ENCODE results near the gene TOB2. TPM values are rescaled to one million over a fixed set of nuclear protein-coding genes. Genes with fewer than 3 reads are reported as not detected.
A peak's percentile ranks its signal among the peaks of the same experiment; 100 is the strongest.

The TOB2 gene
- total and polyA plus RNA-seq, 4 donors = 9.8 to 17.1 (median 12.3) TPM

DNA sequence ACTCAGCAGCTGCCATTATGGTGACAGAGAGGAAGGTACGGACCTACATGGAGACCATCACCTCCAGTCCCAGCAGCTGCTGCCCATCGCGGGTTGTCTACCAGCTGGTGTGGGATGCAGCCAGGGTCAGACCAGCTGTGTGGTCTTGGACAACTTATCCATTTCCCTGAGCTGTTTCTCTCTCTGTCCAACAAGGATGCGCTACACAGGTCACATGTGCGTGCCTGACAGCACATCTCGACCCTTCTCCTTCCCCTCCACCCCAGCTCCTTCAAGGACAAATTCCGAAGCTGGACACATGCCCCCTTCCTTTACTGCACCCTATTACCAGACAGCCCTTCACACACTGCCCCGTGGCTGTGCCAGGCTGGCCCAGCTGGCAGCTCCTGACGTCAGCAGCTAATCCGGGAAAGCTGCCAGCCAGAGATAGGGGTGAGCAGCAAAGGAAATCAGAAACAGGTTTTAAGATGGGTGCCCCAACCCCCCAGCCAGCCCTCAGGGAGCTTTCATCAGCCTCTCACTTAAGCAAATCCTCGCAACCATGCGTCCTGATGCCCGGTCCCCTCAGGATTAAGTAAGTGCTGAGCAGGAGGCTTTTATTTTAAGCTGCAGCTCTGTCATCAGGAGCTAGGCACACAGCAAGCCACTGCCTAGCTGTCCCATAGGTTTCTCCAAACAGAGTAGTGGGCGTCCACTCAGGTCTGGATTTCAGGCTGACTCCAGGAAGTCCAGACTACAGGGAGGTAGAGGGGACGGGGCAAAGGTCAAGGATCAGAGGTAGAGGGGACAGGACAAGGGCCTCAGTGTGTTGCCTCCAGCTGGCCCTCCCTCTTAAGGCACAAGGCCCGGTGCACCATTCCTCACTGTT lies 44.6 kb downstream of the TOB2 start:
- Histone ChIP-seq H3K36me3 (ENCODE audit: control insufficient read depth in 4 of 4, insufficient read depth in 3 of 4, low read depth in 1 of 4, low read length in 3 of 4) (peaks cover 0 to 2% (median 0%) of the 10 kb centered on the region in 4 donors), H3K27ac (ENCODE audit: low read depth in 1 of 2, low read length in 2 of 2) (peak overlapping the region; percentile 83 to 90), H3K27me3 (ENCODE audit: control insufficient read depth in 4 of 4, insufficient read depth in 4 of 4, low read length in 3 of 4) (no peaks in the 10 kb centered on the region), H3K9me3 (ENCODE audit: control insufficient read depth in 4 of 4, low read length in 3 of 4) (no peaks in the 10 kb centered on the region), H3K4me1 (ENCODE audit: control insufficient read depth in 4 of 4, insufficient read depth in 4 of 4, low read length in 3 of 4) (peaks cover 7 to 44% (median 31%) of the 10 kb centered on the region in 4 donors), H3K4me3 (ENCODE audit: low read depth in 1 of 3, low read length in 3 of 3) (no peak overlapping the region), H3K9ac (ENCODE audit: low read depth in 1 of 2, low read length in 2 of 2) (peak overlapping the region; percentile 13 to 29)
- DNase-seq (ENCODE audit: low spot score) = no peak
- TF ChIP-seq RAD21 (IDR thresholded peaks at IDR 0.05) (peak; percentile 26 to 47), EGR1 (IDR thresholded peaks at IDR 0.05; ENCODE audit: low read depth in 2 of 2) (no peak), REST (IDR thresholded peaks at IDR 0.05) (peak; percentile 72), NR2F2 (IDR thresholded peaks at IDR 0.05) (peak; percentile 37), HNF4A (conservative IDR thresholded peaks at IDR 0.05) (peak; percentile 60 to 79), RXRA (IDR thresholded peaks at IDR 0.05) (peak; percentile 44 to 82), ATF3 (IDR thresholded peaks at IDR 0.05) (no peak), ZBTB33 (IDR thresholded peaks at IDR 0.05) (no peak), SP1 (IDR thresholded peaks at IDR 0.05) (peak; percentile 60), FOXA1 (IDR thresholded peaks at IDR 0.05) (no peak), GABPA (IDR thresholded peaks at IDR 0.05 in 1 of 2, conservative IDR thresholded peaks at IDR 0.05 in 1 of 2) (no peak), MAX (IDR thresholded peaks at IDR 0.05) (no peak), FOXA2 (IDR thresholded peaks at IDR 0.05) (no peak), JUND (IDR thresholded peaks at IDR 0.05) (peak in 1 of 2 donors; percentile 59), TAF1 (conservative IDR thresholded peaks at IDR 0.05) (no peak), YY1 (IDR thresholded peaks at IDR 0.05) (peak; percentile 73), HNF4G (IDR thresholded peaks at IDR 0.05) (no peak)
- TF ChIP-seq, protein P1, sequence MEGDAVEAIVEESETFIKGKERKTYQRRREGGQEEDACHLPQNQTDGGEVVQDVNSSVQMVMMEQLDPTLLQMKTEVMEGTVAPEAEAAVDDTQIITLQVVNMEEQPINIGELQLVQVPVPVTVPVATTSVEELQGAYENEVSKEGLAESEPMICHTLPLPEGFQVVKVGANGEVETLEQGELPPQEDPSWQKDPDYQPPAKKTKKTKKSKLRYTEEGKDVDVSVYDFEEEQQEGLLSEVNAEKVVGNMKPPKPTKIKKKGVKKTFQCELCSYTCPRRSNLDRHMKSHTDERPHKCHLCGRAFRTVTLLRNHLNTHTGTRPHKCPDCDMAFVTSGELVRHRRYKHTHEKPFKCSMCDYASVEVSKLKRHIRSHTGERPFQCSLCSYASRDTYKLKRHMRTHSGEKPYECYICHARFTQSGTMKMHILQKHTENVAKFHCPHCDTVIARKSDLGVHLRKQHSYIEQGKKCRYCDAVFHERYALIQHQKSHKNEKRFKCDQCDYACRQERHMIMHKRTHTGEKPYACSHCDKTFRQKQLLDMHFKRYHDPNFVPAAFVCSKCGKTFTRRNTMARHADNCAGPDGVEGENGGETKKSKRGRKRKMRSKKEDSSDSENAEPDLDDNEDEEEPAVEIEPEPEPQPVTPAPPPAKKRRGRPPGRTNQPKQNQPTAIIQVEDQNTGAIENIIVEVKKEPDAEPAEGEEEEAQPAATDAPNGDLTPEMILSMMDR (IDR thresholded peaks at IDR 0.05; ENCODE audit: low read depth, low read length, missing input control) = no peak
- WGBS = 27% methylated on average over 16 of the region's 16 CpGs

All from liver (tissue), 9 donors.